HUES6 (cell line): Measurements from ENCODE around the gene DMP1.
"Not testable (repeated sequence)": the region's sequence is repeated elsewhere in the genome, so short reads cannot be mapped to it uniquely, and the experiment has no call there.

Experiments
- H3K27ac ChIP-seq: 2 replicates; pipeline ENCODE4 v1.7.0; 2013; ENCODE audit warnings: low read depth, mild to moderate bottlenecking, low read length, inconsistent platforms
- H3K27me3 ChIP-seq: 2 replicates; pipeline ENCODE4 v1.6.1; 2013; ENCODE audit warnings: low read length; ENCODE audit not compliant: control insufficient read depth, insufficient read depth
- H3K36me3 ChIP-seq: 2 replicates; pipeline ENCODE4 v1.6.1; 2013; ENCODE audit warnings: low read length; ENCODE audit not compliant: control insufficient read depth, insufficient read depth
- H3K4me1 ChIP-seq: 2 replicates; pipeline ENCODE4 v1.6.1; 2013; ENCODE audit warnings: low read length; ENCODE audit not compliant: control insufficient read depth, insufficient read depth
- H3K4me3 ChIP-seq: 2 replicates; pipeline ENCODE4 v1.5.1; 2013; ENCODE audit warnings: low read depth, low read length
- H3K9ac ChIP-seq: one replicate; pipeline ENCODE4 v1.6.1; 2013; ENCODE audit warnings: mild to moderate bottlenecking, low read length
- H3K9me3 ChIP-seq: 2 replicates; pipeline ENCODE4 v1.6.1; 2013; ENCODE audit warnings: low read depth, low read length; ENCODE audit not compliant: control insufficient read depth, insufficient read depth

The DMP1 gene

GRCh38 chr4:87680271-87680670 is 30.2 kb downstream of the DMP1 start:
- no peaks in the 10 kb centered on the region for H3K36me3 ChIP-seq
- peaks cover 16% of the 10 kb centered on the region for H3K9me3 ChIP-seq
- peak overlapping the region; percentile 15; the same call in 1 of the 2 replicates for H3K27ac ChIP-seq
- no peak overlapping the region for H3K4me3 ChIP-seq
- no peaks in the 10 kb centered on the region for H3K27me3 ChIP-seq
- peaks cover 2% of the 10 kb centered on the region; the same call in 1 of the 2 replicates for H3K4me1 ChIP-seq
- H3K9ac ChIP-seq = no peak overlapping the region

GRCh38 chr4:87688316-87688715 is 38.2 kb downstream of the DMP1 start:
- H3K9me3 ChIP-seq = peaks cover 36% of the 10 kb centered on the region
- H3K36me3 ChIP-seq = no peaks in the 10 kb centered on the region
- H3K9ac ChIP-seq = no peak overlapping the region
- no peaks in the 10 kb centered on the region for H3K4me1 ChIP-seq
- no peak overlapping the region for H3K27ac ChIP-seq
- no peak overlapping the region for H3K4me3 ChIP-seq
- no peaks in the 10 kb centered on the region for H3K27me3 ChIP-seq

DNA sequence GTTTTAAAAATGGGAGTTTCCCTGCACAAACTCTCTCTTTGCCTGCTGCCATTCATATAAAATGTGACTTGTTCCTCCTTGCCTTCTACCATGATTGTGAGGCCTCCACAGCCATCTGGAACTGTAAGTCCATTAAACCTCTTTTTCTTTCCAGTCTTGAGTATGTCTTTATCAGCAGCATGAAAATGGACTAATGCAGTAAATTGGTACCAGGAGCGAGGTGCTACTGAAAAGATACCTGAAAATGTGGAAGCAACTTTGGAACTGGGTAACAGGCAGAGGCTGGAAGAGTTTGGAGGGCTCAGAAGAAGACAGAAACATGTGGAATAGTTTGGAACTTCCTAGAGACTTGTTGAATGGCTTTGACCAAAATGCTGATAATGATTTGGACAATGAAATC is 40.9 kb downstream of the DMP1 start:
- H3K9me3 ChIP-seq = peaks cover 46% of the 10 kb centered on the region
- H3K9ac ChIP-seq = not testable (repeated sequence)

GRCh38 chr4:87692060-87692459 is 42.0 kb downstream of the DMP1 start:
- H3K4me3 ChIP-seq, H3K36me3 ChIP-seq, H3K4me1 ChIP-seq, H3K27ac ChIP-seq, H3K9ac ChIP-seq, H3K27me3 ChIP-seq: not testable (repeated sequence)
- H3K9me3 ChIP-seq = peaks cover 51% of the 10 kb centered on the region

More for the DNA sequence above, 40.9 kb downstream of the DMP1 start:
- H3K36me3 ChIP-seq, H3K27me3 ChIP-seq, H3K4me3 ChIP-seq, H3K27ac ChIP-seq, H3K4me1 ChIP-seq: not testable (repeated sequence)

DNA sequence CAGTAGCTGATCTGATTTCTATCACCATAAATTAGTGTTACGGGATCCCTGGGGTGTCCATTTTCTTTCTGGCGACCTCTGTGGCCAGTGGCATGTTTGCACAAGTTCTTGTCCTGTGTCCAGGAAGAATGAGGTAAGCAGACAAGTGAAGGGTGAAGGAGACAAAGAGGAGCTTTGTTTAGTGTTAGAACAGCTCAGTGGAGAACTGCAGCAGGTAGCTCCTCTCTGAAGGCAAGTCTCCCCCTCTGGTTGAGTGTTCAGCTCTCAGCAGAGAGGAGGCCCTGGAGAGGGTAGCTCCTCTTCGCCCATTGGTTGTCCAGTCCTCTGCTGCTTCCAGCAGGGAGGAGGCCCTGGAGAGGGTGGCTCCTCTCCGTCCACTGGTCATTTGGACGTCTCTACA is 47.2 kb downstream of the DMP1 start:
- Histone ChIP-seq H3K27ac (no peak overlapping the region), H3K9ac (no peak overlapping the region), H3K4me3 (no peak overlapping the region), H3K36me3 (no peaks in the 10 kb centered on the region), H3K4me1 (no peaks in the 10 kb centered on the region), H3K27me3 (no peaks in the 10 kb centered on the region), H3K9me3 (peaks cover 44% of the 10 kb centered on the region)

- no peak overlapping the region for H3K9ac ChIP-seq
- peaks cover 38% of the 10 kb centered on the region for H3K9me3 ChIP-seq
- H3K27ac ChIP-seq = no peak overlapping the region
- H3K27me3 ChIP-seq = no peaks in the 10 kb centered on the region
- H3K4me1 ChIP-seq = no peaks in the 10 kb centered on the region
- H3K36me3 ChIP-seq = no peaks in the 10 kb centered on the region
- no peak overlapping the region for H3K4me3 ChIP-seq
Measured at GRCh38 chr4:87697945-87698344, 47.9 kb downstream of the DMP1 start.

DNA sequence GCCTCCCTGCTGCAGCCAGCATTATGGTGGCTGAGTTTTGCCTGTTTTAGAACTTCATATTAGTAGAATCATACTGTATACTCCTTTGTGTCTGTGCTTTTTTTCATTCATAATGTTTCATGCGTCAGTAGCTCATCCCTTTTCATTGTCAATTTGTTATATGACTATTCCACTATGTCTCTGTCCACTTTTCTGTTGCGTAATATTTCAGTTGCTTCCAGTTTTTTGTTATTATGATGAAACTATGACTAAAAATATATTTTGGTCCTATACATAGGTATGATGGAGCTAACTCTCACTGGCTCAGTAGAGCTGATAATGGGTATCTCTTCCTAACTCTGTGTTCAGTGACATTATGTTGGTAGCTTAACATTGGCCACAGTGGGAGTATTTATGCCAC is 48.3 kb downstream of the DMP1 start:
- Histone ChIP-seq H3K27ac (no peak overlapping the region), H3K36me3 (no peaks in the 10 kb centered on the region), H3K9ac (no peak overlapping the region), H3K9me3 (peaks cover 36% of the 10 kb centered on the region), H3K4me3 (no peak overlapping the region), H3K27me3 (no peaks in the 10 kb centered on the region), H3K4me1 (no peaks in the 10 kb centered on the region)

GRCh38 chr4:87704001-87704400 is 53.9 kb downstream of the DMP1 start:
- Histone ChIP-seq H3K36me3 (no peaks in the 10 kb centered on the region), H3K9me3 (no peaks in the 10 kb centered on the region; the same call in 1 of the 2 replicates), H3K4me1 (no peaks in the 10 kb centered on the region; the same call in 1 of the 2 replicates), H3K27me3 (no peaks in the 10 kb centered on the region), H3K4me3 (no peak overlapping the region), H3K27ac (no peak overlapping the region), H3K9ac (no peak overlapping the region)

- Histone ChIP-seq H3K9me3 (no peaks in the 10 kb centered on the region; the same call in 1 of the 2 replicates), H3K27me3 (no peaks in the 10 kb centered on the region), H3K4me3 (no peak overlapping the region), H3K4me1 (no peaks in the 10 kb centered on the region; the same call in 1 of the 2 replicates), H3K9ac (no peak overlapping the region), H3K36me3 (no peaks in the 10 kb centered on the region), H3K27ac (no peak overlapping the region)
Measured at GRCh38 chr4:87707279-87707918, 57.3 kb downstream of the DMP1 start.
